HepG2 (cell line): ENCODE measurements around the gene ZNF292.

Experiments used
- ATF7-NPFF ChIP-seq: sonication (generic); formaldehyde crosslinking; IDR thresholded peaks from 2 replicates; pipeline ENCODE4 v1.8.1; 2023; ENCODE audit warnings: mild to moderate bottlenecking, low read depth, missing genetic modification reagents, moderate library complexity
- HNRNPL ChIP-seq: fragments of 200-400 bp; formaldehyde crosslinking; IDR thresholded peaks from 2 replicates; pipeline ENCODE4 v1.6.1; 2017; ENCODE audit warnings: mild to moderate bottlenecking, low read depth, low read length
- HOXA3 ChIP-seq: sonication (generic); formaldehyde crosslinking; IDR thresholded peaks from 2 replicates; pipeline ENCODE4 v1.5.0; 2020; ENCODE audit warnings: missing genetic modification reagents
- TF ChIP-seq, protein P1 (sequence below): sonication (generic); formaldehyde crosslinking; IDR thresholded peaks from 2 replicates; pipeline ENCODE4 v1.8.0; 2022; ENCODE audit warnings: mild to moderate bottlenecking, missing genetic modification reagents; ENCODE audit not compliant: insufficient replicate concordance
- TF ChIP-seq, protein P2 (sequence below): sonication (generic); formaldehyde crosslinking; IDR thresholded peaks from 2 replicates; pipeline ENCODE4 v1.4.0; 2020; ENCODE audit warnings: missing genetic modification reagents
- TF ChIP-seq, protein P3 (sequence below): sonication (generic); formaldehyde crosslinking; IDR thresholded peaks from 2 replicates; pipeline ENCODE4 v1.5.0; 2020; ENCODE audit warnings: mild to moderate bottlenecking, missing genetic modification reagents, moderate library complexity

DNA sequence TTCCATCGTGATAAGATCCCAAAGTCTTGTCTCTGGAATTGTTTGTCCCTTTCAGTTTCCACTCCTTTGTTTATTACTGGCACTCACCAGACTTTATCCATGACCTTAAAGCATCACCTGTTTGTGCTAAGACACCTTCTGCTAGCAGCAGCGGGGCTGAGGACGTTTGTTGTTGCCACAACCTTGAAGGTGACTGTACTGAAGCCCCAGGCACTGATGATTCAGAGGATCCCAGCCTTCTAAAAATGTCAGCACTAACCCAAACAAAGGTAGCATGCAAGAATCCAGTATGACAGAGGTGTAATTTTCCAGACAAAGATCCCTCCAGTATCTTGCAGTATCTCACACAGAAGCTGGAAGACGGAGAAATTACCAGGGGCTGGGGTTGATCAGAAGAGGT is 138.2 kb downstream of the ZNF292 start:
- TF ChIP-seq ATF7-NPFF (CRISPR knock-in tag) (no peak), HNRNPL (no peak), HOXA3 (CRISPR knock-in tag) (no peak)
- TF ChIP-seq, protein P1, sequence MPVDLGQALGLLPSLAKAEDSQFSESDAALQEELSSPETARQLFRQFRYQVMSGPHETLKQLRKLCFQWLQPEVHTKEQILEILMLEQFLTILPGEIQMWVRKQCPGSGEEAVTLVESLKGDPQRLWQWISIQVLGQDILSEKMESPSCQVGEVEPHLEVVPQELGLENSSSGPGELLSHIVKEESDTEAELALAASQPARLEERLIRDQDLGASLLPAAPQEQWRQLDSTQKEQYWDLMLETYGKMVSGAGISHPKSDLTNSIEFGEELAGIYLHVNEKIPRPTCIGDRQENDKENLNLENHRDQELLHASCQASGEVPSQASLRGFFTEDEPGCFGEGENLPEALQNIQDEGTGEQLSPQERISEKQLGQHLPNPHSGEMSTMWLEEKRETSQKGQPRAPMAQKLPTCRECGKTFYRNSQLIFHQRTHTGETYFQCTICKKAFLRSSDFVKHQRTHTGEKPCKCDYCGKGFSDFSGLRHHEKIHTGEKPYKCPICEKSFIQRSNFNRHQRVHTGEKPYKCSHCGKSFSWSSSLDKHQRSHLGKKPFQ (CRISPR knock-in tag), result no peak
- TF ChIP-seq, protein P2, sequence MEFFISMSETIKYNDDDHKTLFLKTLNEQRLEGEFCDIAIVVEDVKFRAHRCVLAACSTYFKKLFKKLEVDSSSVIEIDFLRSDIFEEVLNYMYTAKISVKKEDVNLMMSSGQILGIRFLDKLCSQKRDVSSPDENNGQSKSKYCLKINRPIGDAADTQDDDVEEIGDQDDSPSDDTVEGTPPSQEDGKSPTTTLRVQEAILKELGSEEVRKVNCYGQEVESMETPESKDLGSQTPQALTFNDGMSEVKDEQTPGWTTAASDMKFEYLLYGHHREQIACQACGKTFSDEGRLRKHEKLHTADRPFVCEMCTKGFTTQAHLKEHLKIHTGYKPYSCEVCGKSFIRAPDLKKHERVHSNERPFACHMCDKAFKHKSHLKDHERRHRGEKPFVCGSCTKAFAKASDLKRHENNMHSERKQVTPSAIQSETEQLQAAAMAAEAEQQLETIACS (CRISPR knock-in tag), result no peak
- TF ChIP-seq, protein P3, sequence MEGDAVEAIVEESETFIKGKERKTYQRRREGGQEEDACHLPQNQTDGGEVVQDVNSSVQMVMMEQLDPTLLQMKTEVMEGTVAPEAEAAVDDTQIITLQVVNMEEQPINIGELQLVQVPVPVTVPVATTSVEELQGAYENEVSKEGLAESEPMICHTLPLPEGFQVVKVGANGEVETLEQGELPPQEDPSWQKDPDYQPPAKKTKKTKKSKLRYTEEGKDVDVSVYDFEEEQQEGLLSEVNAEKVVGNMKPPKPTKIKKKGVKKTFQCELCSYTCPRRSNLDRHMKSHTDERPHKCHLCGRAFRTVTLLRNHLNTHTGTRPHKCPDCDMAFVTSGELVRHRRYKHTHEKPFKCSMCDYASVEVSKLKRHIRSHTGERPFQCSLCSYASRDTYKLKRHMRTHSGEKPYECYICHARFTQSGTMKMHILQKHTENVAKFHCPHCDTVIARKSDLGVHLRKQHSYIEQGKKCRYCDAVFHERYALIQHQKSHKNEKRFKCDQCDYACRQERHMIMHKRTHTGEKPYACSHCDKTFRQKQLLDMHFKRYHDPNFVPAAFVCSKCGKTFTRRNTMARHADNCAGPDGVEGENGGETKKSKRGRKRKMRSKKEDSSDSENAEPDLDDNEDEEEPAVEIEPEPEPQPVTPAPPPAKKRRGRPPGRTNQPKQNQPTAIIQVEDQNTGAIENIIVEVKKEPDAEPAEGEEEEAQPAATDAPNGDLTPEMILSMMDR (CRISPR knock-in tag), result no peak
